Measurements from ENCODE around the gene OR10H2.
"Not testable (repeated sequence)": the region's sequence is repeated elsewhere in the genome, so short reads cannot be mapped to it uniquely, and the experiment has no call there.

The OR10H2 gene, protein sequence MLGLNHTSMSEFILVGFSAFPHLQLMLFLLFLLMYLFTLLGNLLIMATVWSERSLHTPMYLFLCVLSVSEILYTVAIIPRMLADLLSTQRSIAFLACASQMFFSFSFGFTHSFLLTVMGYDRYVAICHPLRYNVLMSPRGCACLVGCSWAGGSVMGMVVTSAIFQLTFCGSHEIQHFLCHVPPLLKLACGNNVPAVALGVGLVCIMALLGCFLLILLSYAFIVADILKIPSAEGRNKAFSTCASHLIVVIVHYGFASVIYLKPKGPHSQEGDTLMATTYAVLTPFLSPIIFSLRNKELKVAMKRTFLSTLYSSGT

GRCh38 chr19:15727724-15728123, at the start of gene OR10H2:
OR10H2 (plus strand) TSS chr19:15728024; CDS start chr19:15728044, 20 bp downstream.
- H3K9ac ChIP-seq (ENCODE audit: low read depth in 1 of 2, low read length in 2 of 2) = no peak within 1 kb of the TSS

GRCh38 chr19:15679089-15679488, 48.7 kb upstream of the OR10H2 start:
- Histone ChIP-seq H3K4me3 (ENCODE audit: low read depth in 1 of 2, low read length in 2 of 2) (no peak overlapping the region), H3K36me3 (ENCODE audit: control insufficient read depth in 1 of 2, insufficient read depth in 2 of 2, low read length in 2 of 2) (peaks cover 17 to 61% of the 10 kb centered on the region in 2 donors), H3K27me3 (ENCODE audit: control insufficient read depth in 1 of 2, insufficient read depth in 2 of 2, low read length in 2 of 2) (no peaks in the 10 kb centered on the region), H3K4me1 (ENCODE audit: control insufficient read depth in 1 of 2, insufficient read depth in 2 of 2, low read length in 2 of 2) (peaks cover 23 to 28% of the 10 kb centered on the region in 2 donors), H3K9ac (ENCODE audit: low read depth in 1 of 2, low read length in 2 of 2) (no peak overlapping the region), H3K27ac (ENCODE audit: low read depth, low read length) (no peak overlapping the region), H3K9me3 (ENCODE audit: control insufficient read depth in 1 of 2, low read length in 2 of 2) (no peaks in the 10 kb centered on the region)

More at GRCh38 chr19:15727724-15728123, at the start of gene OR10H2:
- Histone ChIP-seq H3K4me1 (ENCODE audit: control insufficient read depth in 1 of 2, insufficient read depth in 2 of 2, low read length in 2 of 2) (no peaks in the 10 kb centered on the region), H3K9me3 (ENCODE audit: control insufficient read depth in 1 of 2, low read length in 2 of 2) (no peaks in the 10 kb centered on the region), H3K27ac (ENCODE audit: low read depth, low read length) (no peak within 1 kb of the TSS), H3K27me3 (ENCODE audit: control insufficient read depth in 1 of 2, insufficient read depth in 2 of 2, low read length in 2 of 2) (peaks cover 7 to 8% of the 10 kb centered on the region in 2 donors), H3K36me3 (ENCODE audit: control insufficient read depth in 1 of 2, insufficient read depth in 2 of 2, low read length in 2 of 2) (no peaks in the 10 kb centered on the region), H3K4me3 (ENCODE audit: low read depth in 1 of 2, low read length in 2 of 2) (no peak within 1 kb of the TSS)

- H3K4me1 ChIP-seq (ENCODE audit: control insufficient read depth in 1 of 2, insufficient read depth in 2 of 2, low read length in 2 of 2) = peaks cover 23% of the 10 kb centered on the region in 2 donors
- H3K36me3 ChIP-seq (ENCODE audit: control insufficient read depth in 1 of 2, insufficient read depth in 2 of 2, low read length in 2 of 2) = peaks cover 24 to 69% of the 10 kb centered on the region in 2 donors
- not testable (repeated sequence) for H3K4me3 ChIP-seq (ENCODE audit: low read depth in 1 of 2, low read length in 2 of 2); H3K9ac ChIP-seq (ENCODE audit: low read depth in 1 of 2, low read length in 2 of 2); H3K27ac ChIP-seq (ENCODE audit: low read depth, low read length); H3K27me3 ChIP-seq (ENCODE audit: control insufficient read depth in 1 of 2, insufficient read depth in 2 of 2, low read length in 2 of 2); H3K9me3 ChIP-seq (ENCODE audit: control insufficient read depth in 1 of 2, low read length in 2 of 2)
Observed at GRCh38 chr19:15679865-15680264, 48.0 kb upstream of the OR10H2 start.

DNA sequence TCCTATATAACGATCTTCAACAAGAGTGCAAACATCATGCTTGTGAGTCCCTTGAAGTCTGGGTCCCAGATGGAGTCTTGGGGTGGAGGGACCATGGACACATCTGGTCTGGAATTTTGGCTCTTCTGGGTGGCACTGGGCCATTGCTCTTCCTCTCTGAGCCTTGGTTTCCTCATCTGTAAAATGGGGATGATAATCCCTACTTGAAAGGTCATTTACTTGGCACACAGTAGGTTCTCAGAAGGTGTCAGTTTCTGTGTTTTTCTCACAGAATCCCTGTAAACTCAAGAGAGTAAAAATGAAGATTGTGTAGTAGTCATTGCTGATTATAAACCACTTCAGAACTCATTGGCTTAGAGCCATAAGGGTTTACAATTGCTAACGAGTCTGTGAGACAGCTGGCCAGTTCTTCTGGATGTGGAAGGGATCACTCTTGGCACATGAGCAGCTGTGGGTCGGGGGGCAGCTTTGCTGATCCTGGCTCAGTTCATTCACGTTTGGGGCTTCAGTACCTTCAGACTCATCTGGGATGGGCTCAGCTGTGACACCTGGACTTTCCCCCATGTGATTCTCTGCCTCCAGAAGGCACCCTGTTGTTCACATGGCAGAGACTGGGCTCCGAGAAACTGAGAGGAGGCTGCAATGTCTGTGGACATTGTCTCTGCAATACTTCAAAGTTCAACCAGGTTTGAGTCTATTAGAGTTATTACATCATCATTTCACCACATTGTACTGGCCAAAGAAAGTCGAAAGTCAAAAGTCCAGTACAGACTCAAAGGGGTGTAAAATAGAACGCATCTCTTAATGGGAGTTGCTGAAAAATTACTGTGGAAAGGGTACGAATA, 47.1 kb upstream of the OR10H2 start:
- Histone ChIP-seq H3K4me3 (ENCODE audit: low read depth in 1 of 2, low read length in 2 of 2) (no peak overlapping the region), H3K27ac (ENCODE audit: low read depth, low read length) (no peak overlapping the region), H3K9ac (ENCODE audit: low read depth in 1 of 2, low read length in 2 of 2) (no peak overlapping the region)

GRCh38 chr19:15683411-15683810, 44.4 kb upstream of the OR10H2 start:
- no peaks in the 10 kb centered on the region for H3K27me3 ChIP-seq (ENCODE audit: control insufficient read depth in 1 of 2, insufficient read depth in 2 of 2, low read length in 2 of 2)
- no peak overlapping the region for H3K27ac ChIP-seq (ENCODE audit: low read depth, low read length)
- H3K9me3 ChIP-seq (ENCODE audit: control insufficient read depth in 1 of 2, low read length in 2 of 2) = peaks cover 7 to 11% of the 10 kb centered on the region in 2 donors
- H3K9ac ChIP-seq (ENCODE audit: low read depth in 1 of 2, low read length in 2 of 2) = no peak overlapping the region
- H3K4me1 ChIP-seq (ENCODE audit: control insufficient read depth in 1 of 2, insufficient read depth in 2 of 2, low read length in 2 of 2) = peaks cover 10 to 17% of the 10 kb centered on the region in 2 donors
- H3K36me3 ChIP-seq (ENCODE audit: control insufficient read depth in 1 of 2, insufficient read depth in 2 of 2, low read length in 2 of 2) = peaks cover 46 to 92% of the 10 kb centered on the region in 2 donors
- no peak overlapping the region for H3K4me3 ChIP-seq (ENCODE audit: low read depth in 1 of 2, low read length in 2 of 2)

More for the DNA sequence above, 47.1 kb upstream of the OR10H2 start:
- Histone ChIP-seq H3K36me3 (ENCODE audit: control insufficient read depth in 1 of 2, insufficient read depth in 2 of 2, low read length in 2 of 2) (peaks cover 33 to 74% of the 10 kb centered on the region in 2 donors), H3K9me3 (ENCODE audit: control insufficient read depth in 1 of 2, low read length in 2 of 2) (peaks cover 0 to 1% of the 10 kb centered on the region in 2 donors), H3K27me3 (ENCODE audit: control insufficient read depth in 1 of 2, insufficient read depth in 2 of 2, low read length in 2 of 2) (no peaks in the 10 kb centered on the region), H3K4me1 (ENCODE audit: control insufficient read depth in 1 of 2, insufficient read depth in 2 of 2, low read length in 2 of 2) (peaks cover 15 to 23% of the 10 kb centered on the region in 2 donors)

DNA sequence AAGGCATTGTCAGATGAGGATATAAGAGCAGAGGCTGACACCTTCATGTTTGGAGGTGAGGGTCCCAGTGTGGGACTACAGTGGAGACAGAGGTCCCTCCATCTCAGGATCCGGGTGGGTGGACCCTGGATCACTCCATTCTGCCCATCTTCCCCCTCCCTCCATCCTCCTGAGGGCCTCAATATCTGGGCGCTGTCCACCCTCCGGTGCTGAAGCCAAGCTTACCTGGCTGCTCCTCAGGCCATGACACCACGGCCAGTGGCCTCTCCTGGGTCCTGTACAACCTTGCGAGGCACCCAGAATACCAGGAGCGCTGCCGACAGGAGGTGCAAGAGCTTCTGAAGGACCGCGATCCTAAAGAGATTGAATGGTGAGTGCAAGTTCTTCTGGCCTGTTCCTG, 43.0 kb upstream of the OR10H2 start:
- Histone ChIP-seq H3K27ac (ENCODE audit: low read depth, low read length) (no peak overlapping the region), H3K4me3 (ENCODE audit: low read depth in 1 of 2, low read length in 2 of 2) (no peak overlapping the region), H3K4me1 (ENCODE audit: control insufficient read depth in 1 of 2, insufficient read depth in 2 of 2, low read length in 2 of 2) (peaks cover 6 to 9% of the 10 kb centered on the region in 2 donors), H3K9ac (ENCODE audit: low read depth in 1 of 2, low read length in 2 of 2) (no peak overlapping the region), H3K27me3 (ENCODE audit: control insufficient read depth in 1 of 2, insufficient read depth in 2 of 2, low read length in 2 of 2) (no peaks in the 10 kb centered on the region), H3K9me3 (ENCODE audit: control insufficient read depth in 1 of 2, low read length in 2 of 2) (peaks cover 8 to 14% of the 10 kb centered on the region in 2 donors), H3K36me3 (ENCODE audit: control insufficient read depth in 1 of 2, insufficient read depth in 2 of 2, low read length in 2 of 2) (peaks cover 41 to 80% of the 10 kb centered on the region in 2 donors)

GRCh38 chr19:15696654-15697194, 31.1 kb upstream of the OR10H2 start:
- no peak overlapping the region for H3K9ac ChIP-seq (ENCODE audit: low read depth in 1 of 2, low read length in 2 of 2)
- H3K4me1 ChIP-seq (ENCODE audit: control insufficient read depth in 1 of 2, insufficient read depth in 2 of 2, low read length in 2 of 2) = peaks cover 4 to 8% of the 10 kb centered on the region in 2 donors
- H3K4me3 ChIP-seq (ENCODE audit: low read depth in 1 of 2, low read length in 2 of 2) = no peak overlapping the region
- H3K9me3 ChIP-seq (ENCODE audit: control insufficient read depth in 1 of 2, low read length in 2 of 2) = no peaks in the 10 kb centered on the region
- peaks cover 20 to 32% of the 10 kb centered on the region in 2 donors for H3K36me3 ChIP-seq (ENCODE audit: control insufficient read depth in 1 of 2, insufficient read depth in 2 of 2, low read length in 2 of 2)
- H3K27ac ChIP-seq (ENCODE audit: low read depth, low read length) = no peak overlapping the region
- no peaks in the 10 kb centered on the region for H3K27me3 ChIP-seq (ENCODE audit: control insufficient read depth in 1 of 2, insufficient read depth in 2 of 2, low read length in 2 of 2)

DNA sequence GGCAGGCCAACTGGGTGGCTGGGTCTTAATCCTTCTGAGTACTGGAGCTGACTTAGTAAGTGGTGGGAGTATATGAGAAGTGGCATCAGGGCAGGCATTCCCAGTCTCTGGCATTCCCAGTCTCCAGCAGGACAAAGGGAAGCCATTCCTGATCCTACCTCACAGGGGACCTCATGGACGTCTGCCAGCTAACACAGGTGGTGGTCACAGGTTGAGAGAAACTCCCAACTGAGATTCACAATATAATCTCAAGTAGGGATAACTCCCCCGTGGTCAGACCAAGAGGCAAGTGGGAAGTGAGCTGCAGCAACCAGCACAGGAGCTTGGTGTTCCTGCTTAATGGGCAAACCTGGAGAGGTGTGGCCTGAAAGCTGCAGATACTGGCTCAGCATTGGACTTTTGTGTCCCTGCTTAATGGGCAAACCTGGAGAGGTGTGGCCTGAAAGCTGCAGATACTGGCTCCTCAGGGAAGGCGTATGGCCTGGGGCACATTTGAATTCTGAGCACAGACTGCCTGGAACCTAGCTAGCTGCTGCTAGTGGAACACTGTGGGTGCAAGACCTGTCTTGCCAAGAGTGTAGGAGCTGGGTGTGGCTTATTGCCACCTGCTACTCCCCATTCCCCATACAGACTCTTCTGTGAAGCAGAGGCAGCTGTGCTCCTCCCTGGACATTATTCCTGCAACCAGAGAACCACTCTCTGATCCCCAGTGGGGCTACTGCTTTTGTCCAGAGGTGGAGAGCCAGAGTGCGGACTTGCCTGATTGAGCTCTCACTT, 25.9 kb upstream of the OR10H2 start:
- peak overlapping the region; percentile 51 for H3K27ac ChIP-seq (ENCODE audit: low read depth, low read length)
- peaks cover 10 to 21% of the 10 kb centered on the region in 2 donors for H3K36me3 ChIP-seq (ENCODE audit: control insufficient read depth in 1 of 2, insufficient read depth in 2 of 2, low read length in 2 of 2)
- no peaks in the 10 kb centered on the region for H3K9me3 ChIP-seq (ENCODE audit: control insufficient read depth in 1 of 2, low read length in 2 of 2)
- H3K9ac ChIP-seq (ENCODE audit: low read depth in 1 of 2, low read length in 2 of 2) = peak overlapping the region; percentile 39 to 52
- H3K4me1 ChIP-seq (ENCODE audit: control insufficient read depth in 1 of 2, insufficient read depth in 2 of 2, low read length in 2 of 2) = peaks cover 15 to 30% of the 10 kb centered on the region in 2 donors
- no peaks in the 10 kb centered on the region for H3K27me3 ChIP-seq (ENCODE audit: control insufficient read depth in 1 of 2, insufficient read depth in 2 of 2, low read length in 2 of 2)
- H3K4me3 ChIP-seq (ENCODE audit: low read depth in 1 of 2, low read length in 2 of 2) = peak overlapping the region; percentile 5 to 43

DNA sequence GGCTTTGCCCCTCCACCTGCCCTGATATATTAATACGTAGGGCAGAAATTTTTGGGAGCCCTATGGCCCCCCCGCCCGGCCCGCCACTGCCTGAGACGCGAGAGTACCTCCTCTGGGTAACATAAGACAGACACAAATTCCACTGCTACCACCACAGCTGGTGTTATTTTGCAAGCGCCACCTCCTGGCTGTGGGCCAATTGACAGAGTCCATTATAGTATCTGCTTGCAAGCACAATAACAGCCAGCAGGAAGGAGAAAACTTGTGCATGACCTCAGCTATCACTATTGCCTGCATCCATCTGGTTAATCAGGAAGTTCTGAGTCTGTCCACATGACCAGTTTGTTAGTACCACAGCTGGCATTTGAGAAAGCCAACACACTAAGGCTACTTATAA, 25.3 kb upstream of the OR10H2 start:
- Histone ChIP-seq H3K4me1 (ENCODE audit: control insufficient read depth in 1 of 2, insufficient read depth in 2 of 2, low read length in 2 of 2) (peaks cover 15 to 30% of the 10 kb centered on the region in 2 donors), H3K9me3 (ENCODE audit: control insufficient read depth in 1 of 2, low read length in 2 of 2) (no peaks in the 10 kb centered on the region), H3K27ac (ENCODE audit: low read depth, low read length) (peak overlapping the region; percentile 51), H3K27me3 (ENCODE audit: control insufficient read depth in 1 of 2, insufficient read depth in 2 of 2, low read length in 2 of 2) (no peaks in the 10 kb centered on the region), H3K4me3 (ENCODE audit: low read depth in 1 of 2, low read length in 2 of 2) (peak overlapping the region in 1 of 2 donors; percentile 43), H3K9ac (ENCODE audit: low read depth in 1 of 2, low read length in 2 of 2) (peak overlapping the region; percentile 39 to 52), H3K36me3 (ENCODE audit: control insufficient read depth in 1 of 2, insufficient read depth in 2 of 2, low read length in 2 of 2) (peaks cover 4 to 15% of the 10 kb centered on the region in 2 donors)

All from duodenal mucosa (tissue), 2 donors.